OCI-LY7 (cell line): Measurements from ENCODE around the gene CERS3. TPM values are rescaled to one million over a fixed set of nuclear protein-coding genes. Genes with fewer than 3 reads are reported as not detected.

Source experiments
- BruUV-seq: library from RNA; stranded (reverse); fragments of 400-500 nt; replicated peaks from 2 replicates; lab custom pipeline; 2021; lab: Mats Ljungman, UMichigan
- CTCF ChIA-PET: fragments of 300-600 bp; sonication (Branson Sonifier 250); formaldehyde crosslinking; loops from one replicate; lab custom pipeline; 2022; ENCODE audit warnings: antibody characterized with exemption; ENCODE audit not compliant: unreplicated experiment; lab: Charles Lee
- POLR2A ChIA-PET: fragments of 300-600 bp; sonication (Branson Sonifier 250); formaldehyde crosslinking; loops from one replicate; lab custom pipeline; 2022; ENCODE audit warnings: antibody characterized with exemption; lab: Charles Lee
- DNase-seq: peaks from one replicate; pipeline ENCODE4 v3.0.0-alpha.2; 2015; ENCODE audit warnings: low spot score
- H2AFZ ChIP-seq: fragments of 200-600 bp; sonication (generic), shearing (Covaris generic); 2 replicates; pipeline ENCODE4 v1.6.1; 2014; ENCODE audit warnings: mild to moderate bottlenecking, antibody characterized with exemption, low read length, moderate library complexity
- H3K27ac ChIP-seq: fragments of 200-600 bp; sonication (generic); 2 replicates; pipeline ENCODE4 v1.5.1; 2014; ENCODE audit warnings: mixed run types, low read depth, mild to moderate bottlenecking, moderate library complexity, low read length, inconsistent platforms; ENCODE audit not compliant: poor library complexity, severe bottlenecking
- H3K36me3 ChIP-seq: fragments of 200-600 bp; sonication (generic); 2 replicates; pipeline ENCODE4 v1.6.1; 2014; ENCODE audit warnings: mild to moderate bottlenecking, antibody characterized with exemption, low read length, moderate library complexity, mixed read lengths; ENCODE audit not compliant: insufficient read depth
- H3K4me1 ChIP-seq: fragments of 200-600 bp; sonication (generic); 2 replicates; pipeline ENCODE4 v1.5.1; 2014; ENCODE audit warnings: mild to moderate bottlenecking, low read length; ENCODE audit not compliant: insufficient read depth, poor library complexity, severe bottlenecking
- H3K4me2 ChIP-seq: fragments of 200-600 bp; sonication (generic); 2 replicates; pipeline ENCODE4 v1.6.1; 2014; ENCODE audit warnings: mild to moderate bottlenecking, low read length
- H3K4me3 ChIP-seq: fragments of 200-600 bp; sonication (generic); 2 replicates; pipeline ENCODE4 v1.5.1; 2014; ENCODE audit warnings: mild to moderate bottlenecking, low read depth, low read length; ENCODE audit not compliant: poor library complexity, severe bottlenecking
- H3K79me2 ChIP-seq: fragments of 200-600 bp; sonication (generic); 2 replicates; pipeline ENCODE4 v1.6.1; 2016; ENCODE audit warnings: low read depth, mild to moderate bottlenecking, low read length, moderate library complexity, mixed read lengths; ENCODE audit not compliant: insufficient read depth
- H3K9me2 ChIP-seq: fragments of 200-600 bp; sonication (generic); 2 replicates; pipeline ENCODE4 v1.6.1; 2016; ENCODE audit warnings: mild to moderate bottlenecking, low read length, mixed read lengths; ENCODE audit not compliant: insufficient read depth
- H3K9me3 ChIP-seq: fragments of 200-600 bp; sonication (generic); 2 replicates; pipeline ENCODE4 v1.6.1; 2014; ENCODE audit warnings: mild to moderate bottlenecking, mixed run types, low read length, mixed read lengths
- H4K20me1 ChIP-seq: fragments of 200-600 bp; sonication (generic); 2 replicates; pipeline ENCODE4 v1.6.1; 2014; ENCODE audit warnings: mild to moderate bottlenecking, antibody characterized with exemption, low read length, moderate library complexity, mixed read lengths; ENCODE audit not compliant: insufficient read depth
- CTCF ChIP-seq: fragments of 200-600 bp; sonication (generic); conservative IDR thresholded peaks from 2 replicates; pipeline ENCODE4 v1.5.1; 2014; ENCODE audit warnings: mild to moderate bottlenecking, antibody characterized with exemption, low read length, moderate library complexity, mixed read lengths
- EZH2phosphoT487 ChIP-seq: fragments of 200-600 bp; sonication (generic); IDR thresholded peaks from 2 replicates; pipeline ENCODE4 v1.6.1; 2018; ENCODE audit warnings: low read depth, borderline replicate concordance, mild to moderate bottlenecking, mixed run types, antibody characterized with exemption, low read length, moderate library complexity, mixed read lengths
- intact Hi-C: fragments of 100-400 bp; cut with micrococcal nuclease; formaldehyde crosslinking; loops from one replicate; pipeline ENCODE4 v1.10.0; 2022; ENCODE audit not compliant: unreplicated experiment
- total RNA-seq, 2 experiments: library from RNA; depleted of rRNA in 1 of 2; stranded (reverse); fragments of >200 nt in 1 of 2; shearing (Covaris generic) in 1 of 2; gene quantifications; 2 replicates each; pipeline ENCODE4 v1.2.3, GENCODE V29; 2014 to 2022

Gene CERS3
- total RNA-seq, 2 experiments from 2014 or later, result 0.88 TPM; not detected in 1

DNA sequence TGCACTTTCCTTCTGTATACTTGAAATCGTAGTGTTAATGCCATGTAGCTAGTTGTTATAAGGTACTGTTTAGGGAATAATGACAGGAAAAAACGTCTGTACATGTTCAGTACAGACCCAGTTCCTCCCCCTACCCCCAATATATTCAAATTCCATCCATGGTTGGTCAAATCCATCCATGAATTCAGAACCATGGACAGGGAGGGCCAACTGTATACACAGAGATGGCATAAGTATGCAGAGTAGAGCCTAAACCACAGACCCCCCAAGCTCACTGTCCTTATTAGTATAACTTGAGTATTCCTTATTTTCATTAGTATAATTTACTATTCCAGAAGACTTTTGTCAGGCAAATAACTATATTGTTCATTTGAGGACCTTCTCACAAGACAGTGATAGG lies 135.7 kb downstream of the CERS3 start:
- POLR2A ChIA-PET, result interaction anchor here (0.7 kb wide), 1 partner anchor 126 kb away, joined by 4 read pairs; no protein-coding TSS in a partner anchor

DNA sequence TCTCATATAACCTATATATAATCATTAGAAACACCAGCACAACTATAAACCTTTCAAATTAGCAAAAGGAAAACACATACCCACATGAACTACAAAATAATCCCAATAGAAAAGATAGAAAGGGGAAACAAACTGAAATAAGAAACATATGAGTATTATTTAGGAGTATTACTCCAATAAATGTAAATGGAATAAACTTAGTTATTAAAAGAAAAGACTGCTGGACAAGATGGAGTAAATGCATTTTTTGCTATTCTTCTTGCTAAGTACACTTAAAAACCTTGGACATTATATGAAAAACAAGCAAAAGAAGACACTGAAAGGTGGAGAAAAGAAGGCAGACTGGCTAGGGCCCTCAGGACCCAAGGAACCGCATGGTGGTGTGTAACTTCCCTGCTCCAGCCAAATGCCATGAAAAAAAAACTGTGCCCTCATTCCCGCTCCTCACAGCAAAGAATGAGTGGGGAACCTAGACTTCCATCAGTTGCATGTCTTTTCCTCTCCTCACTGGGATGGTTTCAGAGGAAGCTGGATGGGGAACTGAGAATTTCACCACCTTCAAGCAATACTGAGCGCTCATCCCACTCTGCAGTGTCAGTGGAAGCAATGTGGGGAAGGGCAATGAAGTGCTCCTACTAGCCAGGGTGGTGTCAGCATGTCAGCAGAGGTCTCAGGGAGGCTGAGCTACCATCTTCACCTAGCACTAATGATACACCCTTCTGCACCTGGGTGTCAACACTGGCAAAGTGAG lies 143.3 kb downstream of the CERS3 start:
- no peak overlapping the region for H3K27ac ChIP-seq
- no peak overlapping the region for H3K4me3 ChIP-seq
- H3K4me1 ChIP-seq, result no peaks in the 10 kb centered on the region
- no peaks in the 10 kb centered on the region for H3K36me3 ChIP-seq
- ChIA-PET CTCF (no interaction called here), POLR2A (no interaction called here)
- no peak overlapping the region for H3K4me2 ChIP-seq
- H3K9me3 ChIP-seq, result no peaks in the 10 kb centered on the region
- no peak overlapping the region for H2AFZ ChIP-seq
- intact Hi-C loops, result no loop called here
- H4K20me1 ChIP-seq, result no peaks in the 10 kb centered on the region
- no peaks in the 10 kb centered on the region for H3K9me2 ChIP-seq
- DNase-seq, result no peak
- no peaks in the 10 kb centered on the region for H3K79me2 ChIP-seq
- TF ChIP-seq CTCF, result no peak
- no peak for TF ChIP-seq EZH2phosphoT487
- BruUV-seq, result no TSS peak

More for the DNA sequence above, 135.7 kb downstream of the CERS3 start:
- Histone ChIP-seq H3K9me2 (no peaks in the 10 kb centered on the region), H3K9me3 (no peaks in the 10 kb centered on the region), H2AFZ (no peak overlapping the region), H3K27ac (no peak overlapping the region), H3K36me3 (no peaks in the 10 kb centered on the region), H3K4me2 (no peak overlapping the region), H4K20me1 (no peaks in the 10 kb centered on the region), H3K4me3 (no peak overlapping the region), H3K79me2 (no peaks in the 10 kb centered on the region), H3K4me1 (no peaks in the 10 kb centered on the region)
- BruUV-seq, result no TSS peak
- CTCF ChIA-PET, result no interaction called here
- intact Hi-C loops, result no loop called here
- TF ChIP-seq EZH2phosphoT487, result no peak
- no peak for TF ChIP-seq CTCF
- DNase-seq, result no peak

DNA sequence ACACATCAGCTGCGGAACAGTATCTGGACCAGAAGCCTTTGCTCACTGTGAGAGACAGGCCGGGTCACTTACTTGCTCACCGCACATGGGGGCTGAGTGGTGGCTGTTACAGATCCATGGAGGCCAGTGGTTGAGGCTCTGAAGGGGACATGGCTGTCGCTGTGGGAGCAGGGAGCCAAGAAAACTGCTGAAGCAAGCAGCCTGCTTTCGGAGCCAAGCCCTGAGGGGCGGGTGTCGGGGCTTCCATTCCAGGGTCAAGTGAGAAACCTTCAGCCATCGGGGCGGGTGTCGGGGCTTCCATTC lies 144.7 kb downstream of the CERS3 start:
- no peaks in the 10 kb centered on the region for H3K9me2 ChIP-seq
- CTCF ChIA-PET, result no interaction called here
- POLR2A ChIA-PET, result no interaction called here
- no TSS peak for BruUV-seq
- no peak overlapping the region for H3K27ac ChIP-seq
- H3K79me2 ChIP-seq, result no peaks in the 10 kb centered on the region
- no peak overlapping the region for H3K4me3 ChIP-seq
- H3K9me3 ChIP-seq, result no peaks in the 10 kb centered on the region
- DNase-seq, result no peak
- intact Hi-C loops, result no loop called here
- H3K4me1 ChIP-seq, result no peaks in the 10 kb centered on the region
- no peak overlapping the region for H3K4me2 ChIP-seq
- H4K20me1 ChIP-seq, result no peaks in the 10 kb centered on the region
- H3K36me3 ChIP-seq, result no peaks in the 10 kb centered on the region
- 0 out of 2 replicates have a peak, but pooled peaks have one; percentile 4 for TF ChIP-seq CTCF
- no peak for TF ChIP-seq EZH2phosphoT487
- H2AFZ ChIP-seq, result no peak overlapping the region
